T-helper 1 cell treated with Interleukin-12 subunit alpha and Interleukin-12 subunit beta and Interleukin-4 antibody, amounts not matched to agents 30 ng/mL and 1 ng/mL, for 36 hours (primary cell): ENCODE measurements around the gene CLPSL1. TPM values are rescaled to one million over a fixed set of nuclear protein-coding genes. Genes with fewer than 3 reads are reported as not detected.

Source experiments
- intact Hi-C: fragments of 100-400 bp; cut with micrococcal nuclease; formaldehyde crosslinking; loops from one replicate; pipeline ENCODE4 v1.15.1; 2024
- total RNA-seq: library from RNA; stranded (reverse); gene quantifications from 2 replicates; pipeline ENCODE4 v1.2.3, GENCODE V29; 2022

Gene CLPSL1
- total RNA-seq, 1 donor from 2014 or later, result not detected

- intact Hi-C loops, result no loop called here
Observed at GRCh38 chr6:35757456-35758123, 23.2 kb upstream of the CLPSL1 start.

DNA sequence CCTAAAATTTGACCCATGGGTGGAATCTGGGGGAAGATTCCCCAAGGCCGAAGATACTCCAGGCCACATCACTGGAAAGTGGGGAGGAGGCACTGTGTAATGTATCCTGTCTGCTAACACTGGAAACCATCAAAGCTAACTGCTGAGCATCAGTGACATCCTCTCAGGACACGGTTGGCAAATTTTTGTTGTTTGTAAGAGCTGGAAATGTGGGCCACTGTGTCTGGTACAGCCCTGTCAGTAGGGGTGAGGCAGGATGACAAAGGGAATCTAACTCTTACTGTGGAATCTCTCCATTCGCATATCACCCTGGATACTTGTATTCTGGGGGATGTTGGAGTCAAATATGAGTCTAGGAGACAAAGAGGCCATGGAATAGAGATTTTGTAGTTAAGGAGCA is 21.4 kb upstream of the CLPSL1 start:
- intact Hi-C loops, result no loop called here

- intact Hi-C loops, result no loop called here
Observed at GRCh38 chr6:35765739-35766138, 15.1 kb upstream of the CLPSL1 start.

DNA sequence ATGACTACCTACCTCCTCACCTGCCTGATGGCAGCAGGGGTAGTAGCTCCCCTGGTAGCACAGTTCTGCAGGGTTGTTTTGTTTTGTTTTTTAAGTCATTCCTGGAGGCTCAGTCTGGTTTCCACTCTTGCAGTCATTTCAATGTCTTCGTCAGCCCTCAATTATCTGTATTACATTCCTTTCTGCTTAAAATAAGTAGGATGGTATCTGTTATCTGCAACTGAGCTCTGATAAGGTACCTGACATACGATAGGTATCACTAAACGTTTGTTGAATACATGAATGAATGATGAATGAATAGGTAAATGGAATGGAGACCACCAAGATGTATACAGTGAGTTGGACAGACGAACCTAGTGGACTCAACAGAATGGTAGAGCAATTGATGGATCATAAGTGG is 11.6 kb upstream of the CLPSL1 start:
- intact Hi-C loops, result no loop called here

DNA sequence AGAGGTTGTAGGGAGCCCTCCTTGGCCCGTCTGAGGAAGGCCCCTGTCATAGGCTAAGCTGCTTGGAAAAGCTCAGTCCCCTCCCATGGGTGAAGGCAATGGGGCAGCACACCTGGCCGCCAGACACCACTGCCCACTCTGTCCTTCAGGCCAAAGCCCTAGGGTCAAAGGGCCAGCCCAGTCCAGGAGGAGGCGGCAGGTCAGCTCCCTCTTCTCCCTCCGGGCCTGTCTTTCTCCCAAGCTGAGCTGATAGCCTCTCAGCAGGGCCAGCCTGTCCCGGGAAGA is 9.5 kb upstream of the CLPSL1 start:
- intact Hi-C loops, result no loop called here

- intact Hi-C loops, result no loop called here
Observed at GRCh38 chr6:35774116-35774794, 6.6 kb upstream of the CLPSL1 start.

GRCh38 chr6:35775031-35775430 is 5.8 kb upstream of the CLPSL1 start:
- intact Hi-C loops, result no loop called here

GRCh38 chr6:35776364-35777215 is 4.2 kb upstream of the CLPSL1 start, which contains the start of gene CLPSL2:
CLPSL2 (plus strand) TSS chr6:35776598; CDS start chr6:35776619, 21 bp downstream.
- intact Hi-C loops, result no loop called here

- intact Hi-C loops, result no loop called here
Observed at GRCh38 chr6:35777356-35778102, 3.3 kb upstream of the CLPSL1 start.

DNA sequence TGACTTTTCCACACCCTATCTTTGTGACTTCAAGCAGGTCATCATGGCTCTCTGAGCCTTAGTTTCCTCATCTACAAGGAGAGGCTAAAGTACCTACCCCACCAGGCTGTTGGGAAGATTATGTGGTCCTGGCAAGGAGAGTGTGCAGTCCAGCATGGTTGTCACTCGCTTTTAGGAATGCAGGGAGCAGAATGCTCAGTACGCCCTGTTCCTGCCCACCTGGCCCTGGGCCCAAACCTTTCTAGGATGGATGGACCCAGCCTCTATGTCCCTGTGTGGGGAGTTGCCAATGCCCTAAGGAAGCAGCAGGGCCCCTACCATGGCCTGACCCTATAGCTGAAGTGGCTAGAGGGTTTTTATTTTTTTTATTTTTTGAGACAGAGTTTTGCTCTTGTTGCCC is 2.4 kb upstream of the CLPSL1 start:
- intact Hi-C loops, result no loop called here

DNA sequence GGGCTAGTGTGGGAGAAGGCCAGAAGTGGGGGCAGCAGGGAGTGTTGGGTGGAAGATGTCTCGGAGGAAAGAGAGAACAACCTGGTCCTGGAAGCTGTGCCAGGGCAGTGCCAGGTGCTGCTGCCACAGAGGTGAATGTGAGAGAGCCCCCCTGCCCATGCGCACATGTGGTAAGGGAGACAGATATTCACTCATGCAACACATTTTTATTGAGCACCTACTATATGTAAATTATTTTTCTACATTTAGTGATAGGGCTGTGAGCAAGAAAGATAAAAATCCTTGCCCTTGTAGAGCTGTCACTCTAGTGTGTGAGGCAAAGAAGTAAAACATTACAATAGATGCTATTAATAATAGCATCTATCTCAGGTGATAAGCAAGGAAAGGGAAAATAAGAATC is 471 bp downstream of the CLPSL1 start:
- intact Hi-C loops, result no loop called here

DNA sequence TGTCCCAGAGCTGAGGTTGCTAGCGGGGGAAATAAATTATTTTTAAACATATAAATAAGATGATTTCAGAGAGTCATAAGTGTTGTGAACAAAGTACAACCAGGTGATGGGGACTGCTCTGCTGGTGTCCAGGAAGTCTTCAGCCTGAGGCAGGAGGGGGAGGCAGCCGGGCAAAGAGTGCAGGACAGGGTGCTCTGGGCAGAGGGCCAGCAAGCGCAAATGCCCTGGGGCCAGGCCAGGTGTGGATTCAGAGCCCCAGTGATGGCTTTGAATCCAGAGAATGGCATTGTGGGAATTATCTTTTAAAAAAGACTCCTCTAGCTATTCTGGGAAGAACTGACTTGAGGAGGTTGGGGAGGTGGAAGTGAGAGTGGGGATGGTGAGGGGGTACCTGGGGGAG is 1.6 kb downstream of the CLPSL1 start:
- intact Hi-C loops, result no loop called here

DNA sequence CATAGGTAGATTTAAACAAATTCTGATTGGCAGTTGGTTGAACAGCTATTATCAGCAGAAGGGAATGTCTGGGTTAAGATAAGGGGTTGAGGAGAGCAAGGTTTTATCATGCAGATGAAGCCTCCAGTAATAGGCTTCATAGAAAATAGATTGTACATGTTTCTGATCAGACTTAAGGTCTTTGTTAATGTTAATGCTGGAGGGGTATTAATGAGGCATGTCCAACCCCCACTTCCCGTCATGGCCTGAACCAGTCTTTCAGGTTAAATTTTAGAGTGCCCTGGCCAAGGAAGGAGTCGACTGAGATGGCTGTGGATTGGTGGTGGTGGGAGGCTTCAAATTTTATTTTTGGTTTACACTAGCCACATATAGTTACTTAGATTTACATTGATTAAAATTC is 3.4 kb downstream of the CLPSL1 start:
- intact Hi-C loops, result no loop called here

DNA sequence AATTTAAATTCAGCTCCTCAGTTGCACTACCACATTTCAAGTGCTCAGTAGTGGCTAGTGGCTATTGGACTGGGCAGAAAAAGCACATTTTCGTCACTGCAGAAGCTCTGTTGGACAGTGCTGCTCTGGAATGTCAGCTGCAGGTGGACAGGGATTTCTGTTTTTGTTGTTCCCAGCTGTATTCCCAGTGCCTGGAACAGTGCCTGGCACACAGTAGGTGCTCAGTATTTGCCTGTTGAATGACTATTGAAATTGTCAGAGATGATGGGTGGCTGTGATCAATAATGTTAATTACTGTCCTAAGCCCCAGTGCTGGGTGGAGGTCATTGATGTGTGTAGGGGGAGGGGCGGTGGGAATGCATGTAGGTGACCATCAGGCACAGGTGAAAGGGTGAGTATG is 5.5 kb downstream of the CLPSL1 start:
- intact Hi-C loops, result no loop called here

DNA sequence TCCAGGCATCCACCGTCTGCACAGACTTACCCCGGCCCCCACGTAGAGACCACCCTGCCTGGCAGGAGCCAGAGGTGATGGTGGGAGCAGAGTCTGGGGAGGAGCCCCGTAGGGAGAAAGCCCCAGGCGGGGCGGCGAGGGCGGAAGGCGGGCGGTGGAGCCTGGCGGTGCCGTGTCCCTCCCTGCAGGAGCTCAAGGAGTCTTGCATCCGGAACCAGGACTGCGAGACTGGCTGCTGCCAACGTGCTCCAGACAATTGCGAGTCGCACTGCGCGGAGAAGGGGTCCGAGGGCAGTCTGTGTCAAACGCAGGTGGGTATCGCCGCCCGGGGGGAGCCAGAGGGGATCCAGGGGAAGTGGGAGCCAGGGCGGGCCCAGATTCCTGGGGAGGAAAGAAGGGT is 6.0 kb downstream of the CLPSL1 start:
- intact Hi-C loops, result no loop called here

- intact Hi-C loops, result no loop called here
Observed at GRCh38 chr6:35787266-35788218, 6.7 kb downstream of the CLPSL1 start.

GRCh38 chr6:35788423-35788982 is 7.7 kb downstream of the CLPSL1 start:
- intact Hi-C loops, result no loop called here

DNA sequence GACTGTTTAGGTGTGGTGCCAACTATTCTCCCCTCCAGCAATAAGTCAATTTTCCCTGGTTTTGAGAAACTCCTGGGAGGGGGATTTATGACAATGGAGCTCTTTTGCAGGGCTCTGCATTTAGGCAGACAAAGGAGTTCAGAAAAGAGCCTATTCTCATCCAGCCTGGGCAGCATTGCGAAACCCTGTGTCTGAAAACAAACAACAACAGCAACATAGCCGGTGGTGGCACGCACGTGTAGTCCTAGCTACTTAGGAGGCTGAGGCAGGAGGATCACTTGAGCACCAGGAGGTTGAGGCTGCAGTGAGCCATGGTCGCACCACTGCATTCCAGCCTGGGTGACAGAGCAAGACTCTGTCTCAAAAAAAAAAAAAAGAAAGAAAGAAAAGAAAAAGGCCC is 9.9 kb downstream of the CLPSL1 start:
- intact Hi-C loops, result no loop called here

DNA sequence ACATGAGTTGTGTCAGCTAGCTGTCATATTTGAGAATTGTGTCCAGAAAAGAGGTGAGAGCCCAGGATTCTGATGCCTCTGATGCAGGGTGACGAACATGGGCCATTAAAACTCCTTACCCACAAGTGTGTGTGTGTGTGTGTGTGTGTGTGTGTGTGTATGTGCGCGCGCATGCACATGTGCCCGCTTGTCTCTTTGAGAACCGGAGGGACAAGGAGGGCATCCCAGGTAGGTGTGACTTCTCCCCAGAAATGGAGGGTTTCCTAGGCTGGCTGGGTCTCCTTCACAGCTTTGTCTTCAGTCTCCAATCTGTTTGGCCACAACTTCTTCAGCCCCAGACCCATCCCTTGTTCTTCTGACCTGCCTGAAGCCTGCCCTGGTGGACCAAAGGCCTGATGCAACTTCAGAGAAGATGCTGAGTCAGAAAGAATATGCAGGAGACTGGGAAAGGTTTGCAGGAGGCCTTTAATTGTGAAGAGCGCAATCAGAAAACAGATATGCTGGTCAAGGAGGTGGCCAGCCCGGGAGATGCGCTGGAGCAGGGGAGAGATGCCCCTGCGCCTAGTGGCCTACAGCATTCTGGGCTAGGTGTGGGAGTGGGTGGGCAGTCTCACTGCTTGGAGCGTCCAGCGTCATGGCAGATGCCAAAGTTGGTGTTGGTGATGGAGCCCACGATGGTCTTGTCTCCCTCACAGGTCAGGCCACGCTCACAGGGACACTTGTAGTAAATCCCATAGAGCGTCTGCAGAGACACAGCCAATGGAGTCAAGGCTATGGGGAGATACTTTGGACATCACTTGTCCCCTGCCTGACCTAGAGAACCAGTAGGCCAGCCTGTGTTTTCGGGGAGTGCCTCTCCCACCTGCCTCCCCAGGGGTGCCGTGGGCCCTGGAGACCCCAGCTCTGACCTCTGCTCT is 14.0 kb downstream of the CLPSL1 start:
- intact Hi-C loops, result no loop called here
